MM.1S (cell line): ENCODE data around the gene ADNP.

ENCODE experiments used
- CTCF ChIP-seq: fragments of 300-600 bp; sonication (generic); IDR thresholded peaks from 2 replicates; pipeline ENCODE4 v1.5.1; 2016; ENCODE audit warnings: antibody characterized with exemption, low read length, mixed read lengths
- EZH2phosphoT487 ChIP-seq: fragments of 300-600 bp; sonication (generic); IDR thresholded peaks from 2 replicates; pipeline ENCODE4 v1.6.1; 2018; ENCODE audit warnings: antibody characterized with exemption, low read length

- TF ChIP-seq EZH2phosphoT487 (no peak), CTCF (no peak)
These were observed 72.1 kb downstream of the ADNP start for GRCh38 chr20:50859161-50859560.
